MM.1S (cell line): ENCODE data around the gene SLC35B1.

Source experiments
- EZH2 ChIP-seq: fragments of 300-600 bp; sonication (generic); optimal IDR thresholded peaks from 2 replicates; pipeline ENCODE3; 2017; ENCODE audit warnings: low read depth, mild to moderate bottlenecking, antibody characterized with exemption, low read length, mixed read lengths
- EZH2phosphoT487 ChIP-seq: fragments of 300-600 bp; sonication (generic); IDR thresholded peaks from 2 replicates; pipeline ENCODE4 v1.6.1; 2018; ENCODE audit warnings: antibody characterized with exemption, low read length
- TF ChIP-seq, protein P1 (sequence below): fragments of 300-600 bp; sonication (generic); IDR thresholded peaks from 2 replicates; pipeline ENCODE4 v1.5.1; 2016; ENCODE audit warnings: antibody characterized with exemption, low read length, mixed read lengths

DNA sequence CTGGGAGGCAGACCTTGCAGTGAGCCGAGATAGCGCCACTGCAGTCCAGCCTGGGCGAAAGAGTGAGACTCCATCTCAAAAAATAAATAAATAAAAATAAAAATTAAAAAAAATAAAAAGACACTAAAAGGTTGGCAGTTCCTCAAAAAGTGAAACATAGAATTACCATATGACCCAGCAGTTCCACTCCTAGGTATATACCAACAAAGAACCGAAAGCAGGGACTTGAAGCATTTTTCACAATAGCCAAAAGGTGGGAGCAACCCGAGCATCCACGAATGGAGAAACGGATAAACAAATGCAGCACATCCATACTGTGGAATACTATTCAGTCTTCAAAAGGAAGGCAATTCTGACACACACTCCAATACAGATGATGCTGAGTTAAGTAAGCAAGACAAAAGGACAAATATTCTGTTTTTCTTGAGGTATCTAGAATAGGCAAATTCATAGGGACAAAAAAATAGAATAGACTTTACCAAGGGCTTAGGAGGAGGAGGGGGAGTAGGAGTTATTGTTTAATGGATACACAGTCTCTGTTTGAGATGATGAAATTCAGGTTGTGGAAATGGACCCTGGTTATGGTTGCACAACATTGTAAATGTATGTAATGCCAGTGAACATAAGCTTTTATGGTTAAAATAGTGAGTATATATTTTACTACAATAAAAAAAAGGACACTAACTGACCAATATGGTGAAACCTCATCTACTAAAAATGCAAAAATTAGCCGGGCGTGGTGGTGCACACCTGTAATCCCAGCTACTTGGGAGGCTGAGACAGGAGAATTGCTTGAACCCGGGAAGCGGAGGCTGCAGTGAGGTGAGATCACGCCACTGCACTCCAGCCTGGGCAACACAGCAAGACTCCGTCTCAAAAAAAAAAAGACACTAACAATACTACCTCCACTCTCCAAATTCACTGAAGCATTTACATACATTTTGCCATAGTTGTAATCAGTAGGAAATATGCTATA lies 27.0 kb upstream of the SLC35B1 start:
- TF ChIP-seq, protein P1, sequence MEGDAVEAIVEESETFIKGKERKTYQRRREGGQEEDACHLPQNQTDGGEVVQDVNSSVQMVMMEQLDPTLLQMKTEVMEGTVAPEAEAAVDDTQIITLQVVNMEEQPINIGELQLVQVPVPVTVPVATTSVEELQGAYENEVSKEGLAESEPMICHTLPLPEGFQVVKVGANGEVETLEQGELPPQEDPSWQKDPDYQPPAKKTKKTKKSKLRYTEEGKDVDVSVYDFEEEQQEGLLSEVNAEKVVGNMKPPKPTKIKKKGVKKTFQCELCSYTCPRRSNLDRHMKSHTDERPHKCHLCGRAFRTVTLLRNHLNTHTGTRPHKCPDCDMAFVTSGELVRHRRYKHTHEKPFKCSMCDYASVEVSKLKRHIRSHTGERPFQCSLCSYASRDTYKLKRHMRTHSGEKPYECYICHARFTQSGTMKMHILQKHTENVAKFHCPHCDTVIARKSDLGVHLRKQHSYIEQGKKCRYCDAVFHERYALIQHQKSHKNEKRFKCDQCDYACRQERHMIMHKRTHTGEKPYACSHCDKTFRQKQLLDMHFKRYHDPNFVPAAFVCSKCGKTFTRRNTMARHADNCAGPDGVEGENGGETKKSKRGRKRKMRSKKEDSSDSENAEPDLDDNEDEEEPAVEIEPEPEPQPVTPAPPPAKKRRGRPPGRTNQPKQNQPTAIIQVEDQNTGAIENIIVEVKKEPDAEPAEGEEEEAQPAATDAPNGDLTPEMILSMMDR, result no peak
- TF ChIP-seq EZH2 (no peak), EZH2phosphoT487 (no peak)
